ENCODE data around the gene HYAL1. TPM values are rescaled to one million over a fixed set of nuclear protein-coding genes. Genes with fewer than 3 reads are reported as not detected.

The HYAL1 gene, protein sequence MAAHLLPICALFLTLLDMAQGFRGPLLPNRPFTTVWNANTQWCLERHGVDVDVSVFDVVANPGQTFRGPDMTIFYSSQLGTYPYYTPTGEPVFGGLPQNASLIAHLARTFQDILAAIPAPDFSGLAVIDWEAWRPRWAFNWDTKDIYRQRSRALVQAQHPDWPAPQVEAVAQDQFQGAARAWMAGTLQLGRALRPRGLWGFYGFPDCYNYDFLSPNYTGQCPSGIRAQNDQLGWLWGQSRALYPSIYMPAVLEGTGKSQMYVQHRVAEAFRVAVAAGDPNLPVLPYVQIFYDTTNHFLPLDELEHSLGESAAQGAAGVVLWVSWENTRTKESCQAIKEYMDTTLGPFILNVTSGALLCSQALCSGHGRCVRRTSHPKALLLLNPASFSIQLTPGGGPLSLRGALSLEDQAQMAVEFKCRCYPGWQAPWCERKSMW
- total RNA-seq, result 58.2 TPM
- long read RNA-seq, transcript HYAL1-204 (4 exons, 2,081 nt), result minor isoform, 10 of 100 reads
- long read RNA-seq, transcript HYAL1-201 (3 exons, 2,517 nt), result major isoform, 45 of 100 reads
- long read RNA-seq, partial matches to known transcripts, result 16 of 100 reads
- long read RNA-seq, other reads (novel, unspliced or antisense), result 27 of 100 reads

DNA sequence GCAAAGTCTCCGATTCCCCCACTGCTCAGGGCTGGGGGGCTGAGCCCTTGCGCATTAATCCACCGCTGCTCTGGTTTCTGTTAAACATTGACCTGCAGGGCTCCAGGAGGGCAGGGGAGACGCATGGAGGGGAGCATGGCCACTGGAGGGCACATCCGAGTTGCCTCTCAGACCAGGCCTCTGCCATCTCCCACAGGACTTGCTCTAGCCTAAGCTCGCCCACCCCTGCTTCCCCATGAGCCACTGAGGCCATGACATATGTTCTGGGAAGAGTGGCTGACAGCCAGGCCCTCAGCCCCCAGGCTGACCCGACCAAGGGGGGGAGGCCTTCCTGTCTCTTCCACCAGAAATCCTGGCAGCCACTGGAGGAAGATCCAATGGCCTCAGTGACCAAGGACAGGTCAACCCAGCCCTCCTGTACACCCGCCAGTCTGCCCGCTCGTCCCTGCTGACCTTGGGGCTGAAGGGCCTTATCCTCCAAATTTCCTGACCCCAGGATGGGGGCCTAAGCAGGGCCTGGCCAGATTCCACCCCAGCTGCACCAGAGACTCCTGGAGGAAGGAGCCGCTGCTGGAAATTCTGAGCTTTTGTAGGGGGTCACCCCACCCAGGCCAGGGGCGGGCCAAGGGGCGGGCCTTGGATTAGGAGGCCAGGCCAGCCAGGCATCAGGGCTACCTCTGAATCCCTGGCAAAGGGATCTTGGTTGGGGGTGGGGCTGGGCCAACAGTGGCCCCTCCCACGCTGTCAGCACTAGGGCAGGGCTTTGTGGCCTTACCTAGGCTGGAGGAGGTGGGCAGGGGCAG is at the start of gene HYAL1:
TSS of gene HYAL1 (minus strand) at position 562 of the 803 bp plus-strand sequence. CDS start 618 bp downstream, outside the sequence.
- H3K27ac ChIP-seq, result peak within 1 kb of the TSS; percentile 84
- TF ChIP-seq, protein P1, sequence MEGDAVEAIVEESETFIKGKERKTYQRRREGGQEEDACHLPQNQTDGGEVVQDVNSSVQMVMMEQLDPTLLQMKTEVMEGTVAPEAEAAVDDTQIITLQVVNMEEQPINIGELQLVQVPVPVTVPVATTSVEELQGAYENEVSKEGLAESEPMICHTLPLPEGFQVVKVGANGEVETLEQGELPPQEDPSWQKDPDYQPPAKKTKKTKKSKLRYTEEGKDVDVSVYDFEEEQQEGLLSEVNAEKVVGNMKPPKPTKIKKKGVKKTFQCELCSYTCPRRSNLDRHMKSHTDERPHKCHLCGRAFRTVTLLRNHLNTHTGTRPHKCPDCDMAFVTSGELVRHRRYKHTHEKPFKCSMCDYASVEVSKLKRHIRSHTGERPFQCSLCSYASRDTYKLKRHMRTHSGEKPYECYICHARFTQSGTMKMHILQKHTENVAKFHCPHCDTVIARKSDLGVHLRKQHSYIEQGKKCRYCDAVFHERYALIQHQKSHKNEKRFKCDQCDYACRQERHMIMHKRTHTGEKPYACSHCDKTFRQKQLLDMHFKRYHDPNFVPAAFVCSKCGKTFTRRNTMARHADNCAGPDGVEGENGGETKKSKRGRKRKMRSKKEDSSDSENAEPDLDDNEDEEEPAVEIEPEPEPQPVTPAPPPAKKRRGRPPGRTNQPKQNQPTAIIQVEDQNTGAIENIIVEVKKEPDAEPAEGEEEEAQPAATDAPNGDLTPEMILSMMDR (IDR thresholded peaks at IDR 0.05), result peak; percentile 39
- H3K4me3 ChIP-seq, result peak within 1 kb of the TSS; percentile 75
- peaks cover 47% of the 10 kb centered on the region for H3K4me1 ChIP-seq
- no peaks in the 10 kb centered on the region for H3K36me3 ChIP-seq
- intact Hi-C loops (cut with DNase I), result no loop called here
- H3K27me3 ChIP-seq (ENCODE audit: low read depth), result no peaks in the 10 kb centered on the region
- H3K9me3 ChIP-seq, result no peaks in the 10 kb centered on the region
- DNase-seq, result peak; percentile 89
- ATAC-seq, result peak; percentile 64 to 73

DNA sequence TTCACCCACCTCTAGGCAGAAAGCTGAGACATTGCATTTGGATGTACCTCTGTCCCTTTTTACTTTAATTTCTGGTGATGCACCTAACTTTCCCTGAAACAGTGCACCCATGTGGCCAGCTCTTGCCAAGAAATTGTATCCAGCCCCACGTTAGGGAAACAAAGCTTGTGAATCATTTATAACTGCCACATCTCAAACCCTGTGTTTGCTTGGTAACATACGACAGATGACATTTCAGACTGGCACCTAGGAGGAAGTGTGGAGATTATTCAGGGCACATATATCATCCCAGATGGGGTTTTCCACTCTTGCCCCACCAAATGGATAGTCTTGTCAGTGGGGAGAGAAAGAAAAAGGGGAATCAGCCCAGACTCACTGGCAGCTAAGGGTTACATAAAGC is 49.4 kb upstream of the HYAL1 start:
- H3K4me1 ChIP-seq, result peaks cover 60% of the 10 kb centered on the region
- no peak overlapping the region for H3K27ac ChIP-seq
- TF ChIP-seq, protein P1 (IDR thresholded peaks at IDR 0.05), result no peak
- DNase-seq (no peak), ATAC-seq (no peak)
- H3K36me3 ChIP-seq, result peaks cover 62% of the 10 kb centered on the region
- H3K27me3 ChIP-seq (ENCODE audit: low read depth), result no peaks in the 10 kb centered on the region
- no peak overlapping the region for H3K4me3 ChIP-seq
- intact Hi-C loops (cut with DNase I), result no loop called here
- no peaks in the 10 kb centered on the region for H3K9me3 ChIP-seq

DNA sequence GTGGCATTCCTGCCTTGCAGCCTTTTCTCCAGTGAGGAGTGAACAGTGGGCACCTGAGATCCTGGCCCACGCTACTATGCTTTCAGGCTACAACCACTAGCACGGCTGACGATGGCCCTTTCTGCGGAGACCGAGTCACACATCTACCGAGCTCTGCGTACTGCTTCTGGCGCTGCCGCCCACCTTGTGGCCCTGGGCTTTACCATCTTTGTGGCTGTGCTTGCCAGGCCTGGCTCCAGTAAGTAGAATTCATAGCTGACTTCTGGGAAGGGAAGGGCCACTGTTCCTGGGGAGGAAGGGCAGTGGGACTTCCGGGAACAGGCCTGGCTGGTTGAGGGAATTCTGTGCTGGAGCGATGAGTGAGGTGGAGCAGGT is 47.9 kb upstream of the HYAL1 start:
- no peaks in the 10 kb centered on the region for H3K27me3 ChIP-seq (ENCODE audit: low read depth)
- H3K27ac ChIP-seq, result peak overlapping the region; percentile 96
- H3K36me3 ChIP-seq, result peaks cover 53% of the 10 kb centered on the region
- peaks cover 54% of the 10 kb centered on the region for H3K4me1 ChIP-seq
- TF ChIP-seq, protein P1 (IDR thresholded peaks at IDR 0.05), result no peak
- ATAC-seq (no peak), DNase-seq (no peak)
- peak overlapping the region; percentile 76 for H3K4me3 ChIP-seq
- intact Hi-C loops (cut with DNase I), result no loop called here
- H3K9me3 ChIP-seq, result no peaks in the 10 kb centered on the region

DNA sequence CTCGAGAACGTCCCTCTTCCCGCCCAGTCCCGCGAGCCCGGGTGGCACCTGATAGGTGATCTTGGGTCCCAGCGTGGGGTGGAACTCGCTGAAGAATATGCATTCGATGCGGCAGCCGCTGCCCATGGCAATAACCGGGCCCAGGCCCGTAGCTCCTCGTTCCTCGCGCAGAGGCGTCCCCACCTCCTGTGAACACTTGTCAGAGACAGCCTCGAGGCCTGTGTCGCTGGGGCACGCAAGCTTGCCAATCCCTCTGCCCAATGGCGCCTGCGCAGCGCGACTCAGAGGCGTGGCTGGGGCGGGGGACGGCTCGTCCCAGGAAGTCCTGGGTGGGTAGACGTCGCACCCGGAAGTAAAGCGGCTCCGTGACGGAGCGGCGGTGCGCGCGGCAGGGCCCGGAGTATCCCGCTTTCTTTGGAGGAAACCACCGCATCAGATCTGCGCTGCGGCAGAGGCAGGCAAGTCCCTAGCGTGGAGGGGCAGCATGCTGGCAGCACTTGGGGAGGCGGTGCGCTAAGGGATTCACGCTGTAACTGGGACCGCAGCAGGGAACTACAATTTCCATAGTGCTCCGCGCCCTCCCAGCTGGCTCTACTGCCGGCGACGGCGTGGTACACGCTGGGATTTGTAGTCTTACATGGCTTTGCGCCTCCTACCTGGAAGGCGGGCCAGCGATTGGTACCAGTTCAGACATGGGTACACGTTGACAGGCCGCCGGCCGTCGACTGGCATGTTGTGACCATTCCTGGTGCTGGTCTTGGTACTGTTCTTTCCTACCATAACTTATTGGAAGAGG is 47.4 kb upstream of the HYAL1 start, which contains the start of the genes CYB561D2 and NPRL2:
TSS of gene CYB561D2 (plus strand) at position 336 of the 796 bp plus-strand sequence. CDS start 572 bp downstream, outside the sequence.
TSS of gene NPRL2 (minus strand) at position 249 of the 796 bp plus-strand sequence. CDS start at position 126, 123 bp downstream.
- Histone ChIP-seq H3K27ac (peak within 1 kb of the TSS; percentile 96), H3K4me3 (peak within 1 kb of the TSS; percentile 76), H3K27me3 (ENCODE audit: low read depth) (no peaks in the 10 kb centered on the region), H3K36me3 (peaks cover 47% of the 10 kb centered on the region), H3K4me1 (peaks cover 54% of the 10 kb centered on the region), H3K9me3 (no peaks in the 10 kb centered on the region)
- DNase-seq (peak; percentile 98), ATAC-seq (peak; percentile 96 to 97)
- TF ChIP-seq, protein P1 (IDR thresholded peaks at IDR 0.05), result no peak
- intact Hi-C loops (cut with DNase I), result no loop called here

DNA sequence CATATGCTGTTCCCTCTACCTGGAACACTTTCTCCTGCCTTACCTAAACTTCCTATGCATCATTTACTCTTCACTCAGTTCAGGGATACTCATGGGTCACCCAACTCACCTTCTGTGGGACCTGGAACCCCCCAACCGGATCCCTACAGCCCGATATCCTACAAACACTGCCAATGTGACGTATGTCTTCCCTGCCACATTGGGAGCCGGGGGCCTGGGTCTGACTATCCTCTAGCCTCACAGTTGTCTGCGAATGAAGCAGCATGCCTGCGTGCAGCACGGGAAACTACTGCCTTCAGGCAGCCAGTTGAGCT is 46.8 kb upstream of the HYAL1 start:
- ATAC-seq, result no peak
- TF ChIP-seq, protein P1 (IDR thresholded peaks at IDR 0.05), result no peak
- H3K27ac ChIP-seq, result peak overlapping the region; percentile 96
- peaks cover 41% of the 10 kb centered on the region for H3K36me3 ChIP-seq
- H3K4me1 ChIP-seq, result peaks cover 54% of the 10 kb centered on the region
- no peaks in the 10 kb centered on the region for H3K9me3 ChIP-seq
- DNase-seq, result no peak
- no peaks in the 10 kb centered on the region for H3K27me3 ChIP-seq (ENCODE audit: low read depth)
- intact Hi-C loops (cut with DNase I), result no loop called here
- H3K4me3 ChIP-seq, result peak overlapping the region; percentile 76
